H1 (cell line): ENCODE data around the gene MXRA8. TPM values are rescaled to one million over a fixed set of nuclear protein-coding genes. Genes with fewer than 3 reads are reported as not detected.

ENCODE experiments used
- CTCF ChIA-PET: fragments of 300-600 bp; sonication (Branson Sonifier 250); formaldehyde crosslinking; loops from one replicate; lab custom pipeline; 2021; ENCODE audit not compliant: partially characterized antibody; lab: Charles Lee
- POLR2A ChIA-PET: fragments of 300-600 bp; sonication (Branson Sonifier 250); formaldehyde crosslinking; loops from one replicate; lab custom pipeline; 2021; ENCODE audit warnings: inconsistent platforms; ENCODE audit not compliant: partially characterized antibody; lab: Charles Lee
- DNase-seq, 2 experiments: peaks; one replicate each; pipeline versions ENCODE4 v3.0.0 to v3.0.0-alpha.2; 2010 to 2022; ENCODE audit warnings: low spot score in 2 of 2, low read depth in 1 of 2, mixed read lengths in 1 of 2
- FAIRE-seq: peaks from 2 replicates; lab custom pipeline; 2011; peaks lifted over from hg19 to GRCh38; lab: Jason Lieb, UNC
- H2AFZ ChIP-seq: 2 replicates; pipeline ENCODE4 v1.8.1; 2012; ENCODE audit warnings: low read length, inconsistent platforms
- H2AK5ac ChIP-seq: 2 replicates; pipeline ENCODE4 v1.6.1; 2013; ENCODE audit warnings: low read depth, low read length
- H2BK120ac ChIP-seq: replicated peaks from 2 replicates; pipeline ENCODE3; 2013; ENCODE audit warnings: low read depth, low read length, inconsistent platforms
- H2BK12ac ChIP-seq: 2 replicates; pipeline ENCODE4 v1.6.1; 2013; ENCODE audit warnings: low read depth, low read length
- H2BK15ac ChIP-seq: 2 replicates; pipeline ENCODE4 v1.6.1; 2013; ENCODE audit warnings: low read length
- H2BK20ac ChIP-seq: 2 replicates; pipeline ENCODE4 v1.6.1; 2013; ENCODE audit warnings: low read length
- H2BK5ac ChIP-seq: 2 replicates; pipeline ENCODE4 v1.6.1; 2013; ENCODE audit warnings: low read depth, low read length
- H3K14ac ChIP-seq: 2 replicates; pipeline ENCODE4 v1.6.1; 2013; ENCODE audit warnings: inconsistent platforms; ENCODE audit not compliant: insufficient read length
- H3K18ac ChIP-seq: 2 replicates; pipeline ENCODE4 v1.6.1; 2013; ENCODE audit warnings: low read length; ENCODE audit errors: extremely low read depth
- H3K23ac ChIP-seq: 2 replicates; pipeline ENCODE4 v1.6.1; 2013; ENCODE audit warnings: inconsistent platforms; ENCODE audit not compliant: insufficient read length
- H3K23me2 ChIP-seq: 2 replicates; pipeline ENCODE4 v1.6.1; 2013; ENCODE audit warnings: low read depth, low read length
- H3K27ac ChIP-seq: 2 replicates; pipeline ENCODE4 v1.6.1; 2011; ENCODE audit warnings: low read depth, low read length, inconsistent platforms
- H3K27me3 ChIP-seq, 4 experiments: replicated peaks in 1 of 4; 1 replicate in 1 of 4; 2 replicates in 3 of 4; pipeline versions ENCODE4 v1.6.1 to v1.8.1; 2011 to 2013; ENCODE audit warnings: low read length in 3 of 4, mild to moderate bottlenecking in 3 of 4, inconsistent platforms in 2 of 4, mixed read lengths in 2 of 4, moderate library complexity in 1 of 4; ENCODE audit not compliant: control insufficient read depth in 3 of 4, insufficient read depth in 3 of 4; ENCODE audit errors: extremely low read depth in 1 of 4
- H3K36me3 ChIP-seq, 4 experiments: 2 replicates each; pipeline versions ENCODE4 v1.6.1 to v1.8.1; 2011 to 2013; ENCODE audit warnings: mild to moderate bottlenecking in 4 of 4, low read length in 3 of 4, moderate library complexity in 2 of 4, control low read depth in 1 of 4, inconsistent platforms in 1 of 4; ENCODE audit not compliant: insufficient read depth in 4 of 4, control insufficient read depth in 2 of 4
- H3K4ac ChIP-seq: replicated peaks from 2 replicates; pipeline ENCODE3; 2013; ENCODE audit warnings: low read length, low read depth, mixed read lengths, inconsistent platforms; ENCODE audit not compliant: insufficient read length
- H3K4me1 ChIP-seq, 4 experiments: replicated peaks in 1 of 4; 1 replicate in 1 of 4; 2 replicates in 3 of 4; pipeline versions ENCODE4 v1.6.1 to v1.8.1; 2011 to 2013; ENCODE audit warnings: low read length in 3 of 4, inconsistent platforms in 2 of 4, mixed read lengths in 1 of 4; ENCODE audit not compliant: insufficient read depth in 4 of 4, control insufficient read depth in 3 of 4
- H3K4me2 ChIP-seq, 2 experiments: 2 replicates each; pipeline versions ENCODE4 v1.6.1 to v1.8.1; 2011 to 2013; ENCODE audit warnings: low read depth in 2 of 2, low read length in 2 of 2, control low read depth in 1 of 2, inconsistent platforms in 1 of 2, mild to moderate bottlenecking in 1 of 2; ENCODE audit not compliant: insufficient read depth in 1 of 2
- H3K4me3 ChIP-seq, 4 experiments: fragments of 200-600, 300-600 bp in 1 of 4; sonication (generic), shearing (Covaris generic), sonication (Bioruptor Twin) in 1 of 4; 2 replicates each; pipeline versions ENCODE4 v1.5.1 to v1.8.1; 2011 to 2016; ENCODE audit warnings: low read length in 4 of 4, low read depth in 3 of 4, control low read depth in 2 of 4, inconsistent platforms in 2 of 4, mild to moderate bottlenecking in 2 of 4, mixed read lengths in 1 of 4, moderate library complexity in 1 of 4; ENCODE audit not compliant: insufficient read depth in 2 of 4; ENCODE audit errors: extremely low read depth in 1 of 4
- H3K56ac ChIP-seq: replicated peaks from 2 replicates; pipeline ENCODE3; 2013; ENCODE audit warnings: low read depth, mild to moderate bottlenecking, mixed read lengths, low read length, inconsistent platforms; ENCODE audit not compliant: insufficient read length
- H3K79me1 ChIP-seq: 2 replicates; pipeline ENCODE4 v1.6.1; 2013; ENCODE audit warnings: low read depth, low read length, control low read depth
- H3K79me2 ChIP-seq, 2 experiments: 2 replicates each; pipeline versions ENCODE4 v1.6.1 to v1.8.1; 2012 to 2013; ENCODE audit warnings: low read length in 2 of 2, mild to moderate bottlenecking in 2 of 2, inconsistent platforms in 1 of 2; ENCODE audit not compliant: insufficient read depth in 2 of 2, control insufficient read depth in 1 of 2
- H3K9ac ChIP-seq, 4 experiments: replicated peaks in 1 of 4; 1 replicate in 1 of 4; 2 replicates in 3 of 4; pipeline versions ENCODE4 v1.6.1 to v1.8.1; 2011 to 2013; ENCODE audit warnings: low read depth in 3 of 4, low read length in 3 of 4, control low read depth in 2 of 4, mild to moderate bottlenecking in 2 of 4, moderate library complexity in 2 of 4, inconsistent platforms in 1 of 4; ENCODE audit errors: extremely low read depth in 1 of 4
- H3K9me3 ChIP-seq, 2 experiments: 2 replicates each; pipeline versions ENCODE4 v1.6.1 to v1.8.1; 2012 to 2013; ENCODE audit warnings: mild to moderate bottlenecking in 2 of 2, moderate library complexity in 2 of 2, control low read depth in 1 of 2, inconsistent platforms in 1 of 2, low read depth in 1 of 2, low read length in 1 of 2, mixed read lengths in 1 of 2; ENCODE audit not compliant: insufficient read depth in 2 of 2
- H4K20me1 ChIP-seq, 2 experiments: replicated peaks in 1 of 2; 2 replicates each; pipeline versions ENCODE3 to v1.8.1; 2011 to 2013; ENCODE audit warnings: inconsistent platforms in 2 of 2, low read length in 2 of 2, mild to moderate bottlenecking in 1 of 2; ENCODE audit not compliant: insufficient read depth in 2 of 2, control insufficient read depth in 1 of 2
- H4K5ac ChIP-seq: 2 replicates; pipeline ENCODE4 v1.6.1; 2013; ENCODE audit warnings: low read length, low read depth, mixed read lengths, inconsistent platforms; ENCODE audit not compliant: insufficient read length
- H4K8ac ChIP-seq: 2 replicates; pipeline ENCODE4 v1.8.0; 2013; ENCODE audit warnings: mild to moderate bottlenecking, moderate library complexity, low read length, inconsistent platforms; ENCODE audit not compliant: insufficient read depth; ENCODE audit errors: extremely low read depth
- H4K91ac ChIP-seq: replicated peaks from 2 replicates; pipeline ENCODE3; 2013; ENCODE audit warnings: low read length, mixed read lengths, inconsistent platforms; ENCODE audit not compliant: insufficient read length
- ATF2 ChIP-seq: IDR thresholded peaks from 2 replicates; pipeline ENCODE4 v1.6.1; 2012; ENCODE audit warnings: low read length, inconsistent platforms
- CEBPB ChIP-seq: IDR thresholded peaks from 2 replicates; pipeline ENCODE4 v1.6.1; 2012; ENCODE audit warnings: low read depth, low read length
- CHD1 ChIP-seq: IDR thresholded peaks from 2 replicates; pipeline ENCODE4 v1.6.1; 2012; ENCODE audit warnings: low read depth, low read length, improper control_type of control experiment
- EZH2 ChIP-seq: fragments of 200-600 bp; sonication (generic); IDR thresholded peaks from 2 replicates; pipeline ENCODE4 v1.7.1; 2012; ENCODE audit warnings: low read depth, mild to moderate bottlenecking, moderate library complexity, low read length, inconsistent platforms; ENCODE audit not compliant: severe bottlenecking
- FOSL1 ChIP-seq: IDR thresholded peaks from 2 replicates; pipeline ENCODE4 v1.6.1; 2011; ENCODE audit warnings: mild to moderate bottlenecking, low read depth, low read length, moderate library complexity; ENCODE audit not compliant: insufficient read depth
- NRF1 ChIP-seq: IDR thresholded peaks from 2 replicates; pipeline ENCODE4 v1.6.1; 2011; ENCODE audit warnings: mild to moderate bottlenecking, low read depth, low read length, improper control_type of control experiment
- POU5F1 ChIP-seq: IDR thresholded peaks from 2 replicates; pipeline ENCODE4 v1.6.1; 2011; ENCODE audit warnings: low read depth, mild to moderate bottlenecking, low read length, moderate library complexity
- WGBS, 2 experiments: shearing (Covaris generic) in 1 of 2; methylation state at CpG; one replicate each; pipeline versions ENCODE4 v1.1.6 to v1.1.7; 2013 to 2015; ENCODE audit warnings: low lambda C conversion rate in 2 of 2, mixed read lengths in 2 of 2, inconsistent platforms in 1 of 2, low coverage in 1 of 2, missing lambda C conversion rate in 1 of 2; ENCODE audit not compliant: insufficient replicate concordance in 2 of 2, insufficient coverage in 1 of 2, insufficient read length in 1 of 2; ENCODE audit errors: extremely low coverage in 1 of 2, missing lambda C conversion rate in 1 of 2; 5-methylcytosine and 5-hydroxymethylcytosine counted together
- polyA plus RNA-seq, 7 experiments: library from polyadenylated mRNA; depleted of rRNA in 3 of 7; stranded (reverse) in 5 of 7; unstranded in 2 of 7; fragments of >200 nt in 5 of 7; fragments of 200-250 nt in 2 of 7; gene quantifications; 1 replicate in 5 of 7; 2 replicates in 1 of 7; 4 replicates in 1 of 7; pipeline versions ENCODE4 v1.2.1 to v1.2.3, GENCODE V29; 2011 to 2013; ENCODE audit warnings: missing spikeins in 2 of 7, mixed read lengths in 2 of 7
- total RNA-seq: library from RNA; stranded (reverse); fragmentation: NEBNext Ultra II Directional; extraction: Animal tissue kit (Norgen Biotek cat#: 25700); gene quantifications from 2 replicates; pipeline ENCODE4 v1.2.1, GENCODE V29; 2021

Gene MXRA8
- total and polyA plus RNA-seq, 2 of the 8 experiments (the other 6 are each of a cell fraction or from before 2014, with no cell fraction given), result 10.5 to 17.2 TPM

- Histone ChIP-seq H3K36me3 (peaks cover 0 to 3% (median 0%) of the 10 kb centered on the region in 4 experiments; a peak in 2 of 8 replicates), H3K4me2 (no peak overlapping the region; a peak in 1 of 4 replicates), H4K91ac (no peak overlapping the region), H3K4ac (no peak overlapping the region), H3K9me3 (peaks cover 0 to 6% of the 10 kb centered on the region in 2 experiments; a peak in 2 of 4 replicates), H2AK5ac (no peak overlapping the region), H4K5ac (no peak overlapping the region), H2AFZ (no peak overlapping the region), H3K18ac (no peak overlapping the region), H3K4me3 (no peak overlapping the region), H3K56ac (no peak overlapping the region), H3K27me3 (no peaks in the 10 kb centered on the region; a peak in 1 of 7 replicates), H3K27ac (no peak overlapping the region), H4K20me1 (peaks cover 14 to 31% of the 10 kb centered on the region in 2 experiments), H2BK120ac (no peak overlapping the region), H3K9ac (no peak overlapping the region), H2BK20ac (no peak overlapping the region), H3K23ac (no peak overlapping the region), H4K8ac (no peak overlapping the region; the same call in 1 of the 2 replicates), H3K14ac (no peak overlapping the region), H3K79me1 (peaks cover 26% of the 10 kb centered on the region), H3K79me2 (peaks cover 9 to 35% of the 10 kb centered on the region in 2 experiments; a peak in 3 of 4 replicates), H2BK5ac (no peak overlapping the region), H2BK15ac (no peak overlapping the region), H3K4me1 (peaks cover 0 to 13% (median 3%) of the 10 kb centered on the region in 4 experiments; a peak in 5 of 7 replicates), H2BK12ac (no peak overlapping the region), H3K23me2 (peaks cover 9% of the 10 kb centered on the region)
- POLR2A ChIA-PET, result interaction anchor here (1.2 to 3.4 kb wide), 8 partner anchors 10 to 115 kb away, joined by 3 to 27 read pairs (median 4); no protein-coding TSS in a partner anchor
- FAIRE-seq (no peak), DNase-seq (no peak)
- 87% methylated on average over 6 of the region's 8 CpGs; no CpG with 5 or more reads in 1 of the 2 experiments for WGBS, 2 experiments
- CTCF ChIA-PET, result interaction anchor here (0.5 to 1.6 kb wide), 3 partner anchors 17 to 886 kb away, joined by 3 read pairs; partner anchors contain the start of gene DVL1
- TF ChIP-seq CEBPB, result no peak
- TF ChIP-seq CHD1, result no peak
- TF ChIP-seq FOSL1, result no peak
- TF ChIP-seq NRF1, result no peak
- no peak for TF ChIP-seq POU5F1
- no peak for TF ChIP-seq EZH2
- no peak for TF ChIP-seq ATF2
These were observed 32.2 kb downstream of the MXRA8 start for GRCh38 chr1:1326075-1326605.
